Middle frontal gyrus (tissue), 1 donor: ENCODE measurements around the gene CKMT1B.
"Not testable (repeated sequence)": the region's sequence is repeated elsewhere in the genome, so short reads cannot be mapped to it uniquely, and the experiment has no call there.

ENCODE experiments used
- DNase-seq: peaks from one replicate; pipeline ENCODE4 v3.0.0-alpha.2; 2015; ENCODE audit warnings: low spot score; ENCODE audit errors: extremely low spot score

The CKMT1B gene

GRCh38 chr15:43638464-43639204 lies 44.8 kb downstream of the CKMT1B start:
- DNase-seq: not testable (repeated sequence)
